HG03432 (cell line): ENCODE data around the gene TLE1.

Experiments
- ATAC-seq: cut with Tn5 transposase; IDR thresholded peaks from one replicate; pipeline ENCODE4 v1.9.1; 2021; ENCODE audit warnings: mild to moderate bottlenecking, moderate library complexity; ENCODE audit not compliant: unreplicated experiment

TLE1 gene

DNA sequence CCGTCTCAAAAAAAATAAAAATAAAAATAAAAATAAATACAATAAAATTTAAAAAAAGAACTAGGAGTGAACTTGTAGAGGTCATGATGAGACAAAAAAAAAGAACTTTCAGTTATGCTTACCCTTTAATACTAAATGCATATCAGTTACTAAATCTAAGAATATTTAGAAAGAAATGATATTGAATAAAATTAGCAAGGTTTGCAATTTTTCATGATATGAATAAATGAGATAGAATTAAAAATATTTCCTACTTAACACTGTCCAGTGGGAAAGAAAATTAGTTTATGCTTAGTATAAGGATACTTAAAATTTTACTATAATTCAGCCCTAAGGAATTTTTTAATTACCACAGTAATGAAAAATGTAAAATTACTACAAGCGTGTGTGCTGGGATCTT, 132.4 kb downstream of the TLE1 start:
- no peak for ATAC-seq

DNA sequence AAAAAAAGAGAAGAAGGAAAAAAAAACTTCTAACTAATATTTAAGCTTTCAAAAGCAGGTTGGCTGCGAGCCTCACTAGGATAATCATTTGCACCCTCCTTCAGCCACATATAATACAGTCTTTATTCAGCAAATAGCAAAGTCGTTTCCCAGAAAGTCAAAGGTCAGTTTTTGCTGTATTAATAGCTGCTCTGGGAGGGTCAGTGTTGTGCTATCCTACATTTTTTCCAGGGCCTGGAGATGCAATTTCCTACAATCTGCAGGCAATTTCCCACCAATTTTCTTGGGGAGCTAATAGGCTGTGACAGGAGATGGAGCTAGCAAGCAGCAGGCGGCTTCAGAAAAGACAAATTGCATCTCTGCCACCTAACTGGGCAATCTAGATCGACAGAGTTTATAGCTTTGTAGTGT, 136.8 kb downstream of the TLE1 start:
- ATAC-seq: no peak

DNA sequence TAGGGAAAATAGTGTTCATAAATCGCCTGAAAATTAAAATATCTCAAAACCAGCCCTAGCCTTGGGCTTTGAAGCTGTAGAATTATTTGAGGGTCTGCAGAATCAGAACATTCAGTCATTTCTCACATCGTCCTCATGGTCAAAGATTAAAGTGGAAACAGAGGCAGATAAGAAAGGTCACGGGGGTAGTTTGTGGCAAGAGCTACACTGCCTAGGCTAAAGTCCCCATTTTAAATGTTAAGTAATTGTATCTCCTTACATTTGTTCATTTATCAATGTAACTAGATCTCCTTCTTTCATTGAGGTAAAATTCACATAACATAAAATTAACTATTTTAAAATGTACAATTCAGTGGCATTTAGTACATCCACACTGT, 139.2 kb downstream of the TLE1 start:
- ATAC-seq: no peak

DNA sequence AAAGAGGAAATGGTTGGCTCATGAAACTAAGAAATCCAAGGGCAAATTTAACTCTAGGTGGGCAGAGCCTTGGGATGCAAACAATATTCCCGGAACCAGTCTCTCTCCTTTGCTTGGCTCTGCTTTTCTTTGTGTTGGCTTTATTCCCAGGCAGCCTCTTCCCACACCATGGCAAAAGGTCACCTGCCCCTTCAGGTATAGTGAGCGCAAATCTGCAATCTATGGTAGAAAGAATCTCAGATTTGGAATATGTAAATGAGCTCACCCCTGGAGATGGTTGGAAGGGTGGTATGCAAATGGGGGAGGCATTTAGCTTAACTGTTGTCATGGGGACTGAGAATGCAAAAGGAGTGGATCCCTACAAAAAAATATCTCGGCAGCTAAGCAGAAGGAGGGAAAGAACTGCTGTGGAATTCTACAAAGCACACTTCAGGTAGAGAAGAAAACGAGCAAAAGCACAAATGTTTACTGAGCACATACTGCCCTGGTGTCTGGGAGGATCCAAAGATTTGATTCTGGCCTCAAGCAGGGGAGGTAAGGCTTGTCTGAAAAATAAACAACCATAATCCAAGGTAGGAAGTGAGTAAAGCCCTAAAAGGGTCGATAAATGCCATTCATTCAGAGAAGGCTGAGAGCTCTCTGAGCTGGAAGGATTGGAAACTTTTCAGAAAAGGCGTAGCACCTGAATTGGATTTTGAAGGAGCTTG, 139.7 kb downstream of the TLE1 start:
- no peak for ATAC-seq

DNA sequence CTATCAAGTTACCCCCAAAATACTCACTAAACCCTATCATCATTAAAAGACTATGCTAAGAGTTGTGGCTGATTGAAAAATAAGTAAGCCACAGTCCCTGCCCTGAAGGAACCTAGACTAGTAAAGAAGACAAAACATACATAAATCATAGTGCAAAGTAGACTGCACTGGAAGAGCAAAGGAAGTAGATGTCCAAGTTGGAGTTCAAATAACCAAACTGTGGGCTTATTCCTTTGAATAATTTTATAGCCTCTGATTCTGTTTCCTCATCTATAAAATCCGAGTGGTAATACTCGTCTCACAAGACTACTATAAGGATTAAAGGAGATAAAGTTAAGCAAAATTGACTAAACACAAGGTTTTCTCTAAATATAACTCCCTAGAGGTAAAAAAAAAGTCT, 140.4 kb downstream of the TLE1 start:
- no peak for ATAC-seq

DNA sequence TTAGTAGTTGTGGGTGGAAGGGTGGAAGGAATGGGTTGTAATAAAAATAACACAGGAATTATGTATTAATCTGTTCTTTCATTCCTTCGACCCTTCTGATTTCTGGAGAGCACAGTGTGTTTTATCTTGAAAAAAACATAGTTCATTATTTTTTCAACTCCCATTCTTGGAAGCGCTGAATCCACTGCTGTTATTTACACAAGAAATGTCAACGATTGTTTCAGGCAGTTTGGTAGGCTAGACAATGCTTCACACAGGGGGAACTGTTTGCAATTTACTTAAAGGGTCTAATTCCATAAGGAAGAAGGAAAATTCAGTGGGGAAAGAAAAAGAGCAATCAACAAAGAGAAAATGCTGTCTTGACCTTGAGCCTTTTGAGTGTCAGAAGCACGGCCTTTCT, 142.9 kb downstream of the TLE1 start:
- no peak for ATAC-seq

DNA sequence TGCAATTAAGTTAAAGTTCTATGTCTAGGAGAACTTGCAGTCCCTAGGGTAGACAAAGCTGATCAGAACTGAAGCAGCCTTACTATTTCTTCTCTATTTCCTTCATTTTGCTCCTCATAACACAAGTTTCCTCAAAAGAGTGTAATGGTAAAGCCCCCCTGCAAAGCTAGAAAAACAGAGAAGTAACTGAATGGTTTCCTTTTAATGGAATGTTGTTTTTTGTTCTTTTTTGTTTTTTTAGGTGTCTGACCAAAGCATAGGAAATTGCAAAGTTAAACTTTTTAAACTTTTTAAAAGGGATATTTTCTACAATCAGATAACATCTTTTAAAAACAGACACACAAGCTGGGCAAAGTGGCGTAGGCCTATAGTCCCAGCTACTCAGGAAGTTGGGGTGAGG, 145.7 kb downstream of the TLE1 start:
- ATAC-seq: no peak

DNA sequence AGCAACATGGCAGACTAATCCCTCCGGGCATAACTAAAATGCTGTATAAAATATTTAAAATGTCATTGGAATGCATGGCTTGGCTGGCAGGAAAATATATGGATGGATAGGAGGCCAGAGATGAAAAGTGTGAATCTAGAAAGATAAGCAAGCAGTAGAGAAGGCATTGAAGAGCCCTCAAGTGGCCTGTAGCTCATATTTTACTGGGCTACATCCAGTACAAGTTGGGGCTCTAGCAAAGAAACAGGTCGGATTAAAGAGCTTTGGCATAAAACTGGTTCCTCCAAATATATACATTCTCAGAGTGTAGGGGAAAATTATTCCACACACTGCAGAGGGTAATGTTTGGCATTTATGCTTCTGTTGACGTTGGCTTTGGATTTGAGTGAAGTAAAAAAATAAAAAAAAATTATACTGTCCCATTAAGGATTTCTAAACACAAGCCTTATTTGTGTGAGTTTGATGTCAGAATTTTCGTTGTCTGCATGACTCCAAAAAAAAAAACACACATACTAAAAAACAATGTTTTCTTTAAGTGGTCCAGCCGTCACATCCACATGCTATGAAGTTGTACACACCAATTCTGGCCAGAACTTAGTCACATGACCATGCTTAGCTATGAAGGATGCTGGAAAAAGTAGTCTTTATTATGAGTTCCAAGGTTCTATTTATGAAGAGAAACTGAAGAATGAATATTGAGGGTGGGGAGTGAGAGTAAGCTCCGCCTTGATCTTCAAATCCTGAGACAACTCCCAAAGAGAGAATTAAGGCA, 147.0 kb downstream of the TLE1 start:
- ATAC-seq: no peak

DNA sequence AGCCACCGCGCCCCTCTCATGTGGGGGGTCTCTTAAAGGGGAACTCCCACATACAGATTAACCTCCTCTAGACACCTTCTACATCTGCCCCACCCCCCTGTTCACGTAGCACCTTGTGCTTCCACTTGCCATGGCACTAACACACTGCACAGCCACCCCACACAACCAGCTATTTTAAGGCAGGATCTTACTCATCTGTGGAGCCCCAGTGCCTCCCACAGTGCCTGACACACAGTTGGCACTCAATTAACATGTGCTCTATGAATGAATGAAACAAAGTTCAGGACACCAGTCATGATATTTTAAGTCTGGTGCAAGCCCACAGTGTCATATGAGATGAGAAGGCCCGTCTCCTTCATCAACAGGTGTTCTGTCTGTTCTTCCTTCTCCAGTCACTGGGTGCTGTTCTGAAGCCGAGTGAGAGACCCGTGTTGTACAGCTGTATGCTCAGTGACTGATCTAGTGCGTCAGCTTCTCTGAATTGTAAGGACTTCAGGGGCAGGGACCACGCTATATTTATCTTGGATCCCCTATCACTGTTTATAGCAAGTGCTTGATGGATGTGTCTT, 149.1 kb downstream of the TLE1 start:
- ATAC-seq: no peak

DNA sequence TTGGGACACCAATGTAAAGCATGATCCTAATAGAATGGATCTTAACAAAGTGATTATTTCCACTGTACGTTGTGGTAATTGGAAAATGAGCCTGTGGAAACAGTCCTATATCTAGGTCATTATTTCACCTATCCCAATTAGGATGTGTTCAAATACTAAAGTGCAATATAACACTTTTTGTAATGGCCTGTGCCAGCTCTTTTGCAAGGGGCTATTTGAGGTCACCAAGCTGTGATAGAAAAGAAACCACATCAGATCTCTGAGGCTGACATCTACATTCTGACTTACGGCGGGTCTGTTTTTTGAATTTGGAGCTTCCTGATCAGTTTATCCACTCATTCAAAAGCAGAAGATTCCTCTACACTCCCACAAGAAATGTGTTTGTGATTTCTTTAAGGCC, 150.0 kb downstream of the TLE1 start:
- no peak for ATAC-seq

DNA sequence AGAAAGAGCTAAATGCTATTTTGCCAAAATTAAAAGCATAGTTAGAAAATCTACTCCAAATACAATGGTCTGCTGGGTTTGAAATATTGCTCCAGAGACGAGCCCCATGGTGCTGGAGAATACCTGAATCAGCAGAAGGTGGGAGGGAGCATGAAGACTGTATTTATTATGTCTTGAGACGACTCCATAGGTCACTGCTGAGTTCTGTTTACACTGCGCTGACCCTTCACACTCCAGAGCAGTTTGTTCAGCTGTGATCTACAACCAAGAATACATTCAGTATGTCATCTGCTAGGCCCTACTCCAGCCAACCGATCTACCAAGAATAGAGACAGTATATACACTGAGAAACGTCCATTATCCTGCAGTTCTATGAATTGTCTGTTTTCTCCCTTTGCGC, 150.5 kb downstream of the TLE1 start:
- ATAC-seq: no peak

DNA sequence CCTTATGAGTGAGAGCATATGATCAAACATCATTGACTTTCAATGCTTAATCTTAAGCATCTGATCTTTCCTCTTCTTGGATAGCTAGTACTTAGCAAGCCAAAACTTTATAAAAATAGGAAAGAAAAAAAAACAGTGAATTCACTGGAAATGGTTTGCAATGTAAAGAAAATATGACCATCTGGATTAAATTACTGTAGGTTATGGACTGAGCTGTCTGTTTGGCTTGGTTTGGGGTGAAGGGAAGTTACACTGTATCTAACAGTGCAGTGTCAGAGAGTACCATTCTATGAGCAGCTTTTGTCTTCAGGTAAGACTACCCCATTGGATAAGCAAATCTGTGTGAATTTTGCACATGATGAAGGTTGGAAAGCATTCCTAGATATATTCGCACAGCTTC, 151.4 kb downstream of the TLE1 start:
- ATAC-seq: no peak

DNA sequence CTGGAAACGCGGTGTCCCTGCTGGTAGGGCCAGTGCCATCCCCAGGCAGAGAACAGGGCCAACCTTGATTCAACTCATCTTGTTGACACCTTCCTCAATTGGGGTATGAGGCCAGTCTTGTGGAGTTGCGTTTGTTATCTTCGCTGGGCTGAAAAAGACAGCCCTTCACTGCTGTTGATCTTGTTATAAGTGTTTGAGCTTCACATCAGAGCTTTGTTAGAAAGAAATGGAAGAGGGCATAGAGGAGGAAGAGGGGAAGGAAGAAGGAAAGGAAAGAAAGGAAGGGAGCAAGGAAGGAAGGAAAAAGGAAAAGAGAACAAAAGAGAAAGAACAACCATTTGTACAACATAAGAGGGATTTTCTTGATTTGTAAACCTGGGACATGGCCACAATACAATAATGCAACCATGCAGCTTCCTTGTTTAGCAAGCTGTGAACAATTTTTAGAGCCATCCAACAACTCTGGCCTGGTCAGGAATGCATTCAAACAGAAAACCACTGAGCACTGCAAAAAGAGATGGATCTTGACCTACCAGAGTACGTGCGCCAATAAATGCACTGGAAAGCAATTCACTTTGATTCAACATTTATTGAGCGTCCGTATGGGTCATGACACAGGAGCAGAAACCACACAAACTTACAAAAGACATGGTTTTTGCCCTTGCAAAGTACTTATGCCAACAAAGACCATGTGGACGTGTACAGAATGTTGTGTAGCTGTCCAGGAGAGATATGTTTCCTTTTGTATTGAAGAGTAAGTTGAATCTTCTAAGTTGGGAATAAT, 152.9 kb downstream of the TLE1 start:
- no peak for ATAC-seq

DNA sequence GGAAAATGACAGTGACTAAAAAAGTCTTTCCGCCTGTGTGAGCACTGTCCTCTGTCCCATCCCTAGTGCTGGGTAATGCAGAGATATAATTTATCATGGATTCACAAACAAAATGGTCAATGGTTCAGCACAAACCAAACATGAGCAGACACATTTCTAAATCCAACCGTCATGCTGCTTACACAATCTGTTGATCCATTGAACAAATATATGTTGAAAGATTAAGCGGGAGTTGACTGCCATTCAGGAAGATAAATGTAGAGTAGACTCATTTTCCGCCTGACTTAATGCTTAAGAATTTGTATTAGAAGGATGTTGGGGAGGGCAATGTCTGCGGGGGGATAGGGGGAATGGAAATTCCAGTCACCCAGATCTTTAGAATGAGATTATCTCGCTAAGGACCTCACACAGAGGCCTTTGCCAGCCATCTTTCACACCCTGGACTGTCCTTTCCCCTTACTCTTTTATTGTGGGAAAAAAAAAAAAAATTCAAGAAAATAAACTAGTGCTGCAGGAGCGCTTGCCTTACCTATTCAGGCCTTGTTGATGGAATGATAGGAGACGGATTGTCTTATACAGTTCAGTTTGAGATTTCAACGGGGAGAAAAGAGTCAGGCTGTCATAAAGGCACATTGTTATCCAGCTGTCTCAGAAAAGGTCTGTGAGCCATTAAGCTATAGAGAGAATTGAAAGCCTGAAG, 153.7 kb downstream of the TLE1 start:
- ATAC-seq: no peak

DNA sequence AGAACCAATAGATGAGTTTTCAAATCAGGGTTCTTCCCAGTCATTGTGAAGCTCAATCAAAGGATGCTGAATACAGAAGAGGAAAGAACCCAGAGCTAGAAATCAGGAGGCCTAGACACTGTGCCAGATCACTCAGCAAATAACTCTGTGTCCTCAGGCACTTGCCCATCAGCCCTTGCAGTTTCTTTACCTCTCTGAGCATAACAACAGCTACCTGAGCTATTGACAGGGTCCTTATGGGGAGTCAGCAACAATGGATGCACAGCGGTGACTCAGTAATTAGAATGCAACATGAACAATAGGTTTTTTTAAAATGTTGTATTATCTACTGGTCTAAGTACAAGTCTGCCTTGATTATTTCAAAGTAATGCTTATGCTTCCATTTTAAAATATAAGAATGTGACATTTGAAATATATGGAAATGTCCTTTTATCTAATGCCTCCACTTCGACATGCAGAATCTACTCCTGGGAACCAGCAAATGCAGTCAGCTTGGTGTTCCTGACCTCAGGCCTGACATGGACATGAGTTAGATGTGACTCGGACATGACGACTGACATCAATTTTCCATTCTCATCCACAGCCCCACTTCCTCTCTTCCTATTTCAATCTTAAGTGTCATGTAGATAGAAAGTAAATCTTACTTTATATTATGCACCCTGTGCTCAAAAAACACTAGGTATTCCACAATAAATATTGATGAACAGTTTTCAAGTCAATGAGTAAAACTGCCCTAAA, 155.0 kb downstream of the TLE1 start:
- no peak for ATAC-seq
